ENCODE measurements around the gene SLC25A24.
A peak's percentile ranks its signal among the peaks of the same experiment; 100 is the strongest.
"Not testable (repeated sequence)": the region's sequence is repeated elsewhere in the genome, so short reads cannot be mapped to it uniquely, and the experiment has no call there.

SLC25A24 gene

GRCh38 chr1:108199781-108200686 is at the start of gene SLC25A24:
Gene SLC25A24, minus strand, starts transcription at chr1:108200343. Its CDS starts 205 bp downstream, at chr1:108200138.
- DNase-seq (ENCODE audit: low read depth), result peak; percentile 78

- DNase-seq (ENCODE audit: low read depth), result not testable (repeated sequence)
Observed at GRCh38 chr1:108243976-108244375, 43.8 kb upstream of the SLC25A24 start, which contains the start of gene NBPF4. Gene NBPF4, minus strand, starts transcription at chr1:108244076. Its CDS starts 315 bp downstream, at chr1:108243761.

GRCh38 chr1:108239426-108239825 is 39.3 kb upstream of the SLC25A24 start:
- DNase-seq (ENCODE audit: low read depth), result not testable (repeated sequence)

GRCh38 chr1:108235308-108235707 is 35.2 kb upstream of the SLC25A24 start:
- DNase-seq (ENCODE audit: low read depth), result not testable (repeated sequence)

GRCh38 chr1:108232183-108232582 is 32.0 kb upstream of the SLC25A24 start:
- DNase-seq (ENCODE audit: low read depth), result not testable (repeated sequence)

- DNase-seq (ENCODE audit: low read depth), result not testable (repeated sequence)
Observed at GRCh38 chr1:108229976-108230375, 29.8 kb upstream of the SLC25A24 start.

GRCh38 chr1:108227772-108228171 is 27.6 kb upstream of the SLC25A24 start:
- DNase-seq (ENCODE audit: low read depth), result not testable (repeated sequence)

- not testable (repeated sequence) for DNase-seq (ENCODE audit: low read depth)
Observed at GRCh38 chr1:108226855-108227254, 26.7 kb upstream of the SLC25A24 start.

GRCh38 chr1:108223226-108223625 is 23.1 kb upstream of the SLC25A24 start:
- DNase-seq (ENCODE audit: low read depth), result not testable (repeated sequence)

- not testable (repeated sequence) for DNase-seq (ENCODE audit: low read depth)
Observed at GRCh38 chr1:108217515-108218174, 17.5 kb upstream of the SLC25A24 start.

- DNase-seq (ENCODE audit: low read depth), result not testable (repeated sequence)
Observed at GRCh38 chr1:108217007-108217406, 16.9 kb upstream of the SLC25A24 start.

GRCh38 chr1:108216028-108216890 is 16.1 kb upstream of the SLC25A24 start:
- not testable (repeated sequence) for DNase-seq (ENCODE audit: low read depth)

- DNase-seq (ENCODE audit: low read depth), result not testable (repeated sequence)
Observed at GRCh38 chr1:108214641-108215465, 14.7 kb upstream of the SLC25A24 start.

- no peak for DNase-seq (ENCODE audit: low read depth)
Observed at GRCh38 chr1:108211014-108211413, 10.9 kb upstream of the SLC25A24 start.

- no peak for DNase-seq (ENCODE audit: low read depth)
Observed at GRCh38 chr1:108209456-108210108, 9.4 kb upstream of the SLC25A24 start.

GRCh38 chr1:108208724-108209446 is 8.7 kb upstream of the SLC25A24 start:
- DNase-seq (ENCODE audit: low read depth), result no peak

GRCh38 chr1:108203582-108203981 is 3.4 kb upstream of the SLC25A24 start:
- DNase-seq (ENCODE audit: low read depth), result not testable (repeated sequence)

GRCh38 chr1:108201687-108202086 is 1.5 kb upstream of the SLC25A24 start:
- no peak for DNase-seq (ENCODE audit: low read depth)

- DNase-seq (ENCODE audit: low read depth), result peak; percentile 81
Observed at GRCh38 chr1:108200687-108201051, 526 bp upstream of the SLC25A24 start.

- peak; percentile 31 for DNase-seq (ENCODE audit: low read depth)
Observed at GRCh38 chr1:108199201-108199691, 897 bp downstream of the SLC25A24 start.

Measured in iris pigment epithelial cell (primary cell).